Skeletal muscle tissue (tissue), 4 donors: ENCODE results near the gene PFDN6. TPM values are rescaled to one million over a fixed set of nuclear protein-coding genes. Genes with fewer than 3 reads are reported as not detected.
"Not testable (repeated sequence)": the region's sequence is repeated elsewhere in the genome, so short reads cannot be mapped to it uniquely, and the experiment has no call there.

Experiments
- H3K27ac ChIP-seq: one replicate; pipeline ENCODE4 v1.7.0; 2013; ENCODE audit warnings: mild to moderate bottlenecking, low read depth, low read length, inconsistent platforms
- H3K27me3 ChIP-seq, 3 donors: one replicate each; pipeline ENCODE4 v1.7.0; 2013; ENCODE audit warnings: low read length in 3 of 3; ENCODE audit not compliant: control insufficient read depth in 3 of 3, insufficient read depth in 3 of 3
- H3K36me3 ChIP-seq, 3 donors: one replicate each; pipeline ENCODE4 v1.7.0; 2013; ENCODE audit warnings: low read length in 3 of 3; ENCODE audit not compliant: control insufficient read depth in 3 of 3, insufficient read depth in 3 of 3
- H3K4me1 ChIP-seq, 3 donors: one replicate each; pipeline ENCODE4 v1.7.0; 2013; ENCODE audit warnings: low read length in 3 of 3, mild to moderate bottlenecking in 3 of 3; ENCODE audit not compliant: control insufficient read depth in 3 of 3, insufficient read depth in 3 of 3
- H3K4me3 ChIP-seq, 3 donors: one replicate each; pipeline ENCODE4 v1.7.0; 2013; ENCODE audit warnings: low read length in 3 of 3
- H3K9ac ChIP-seq, 3 donors: one replicate each; pipeline ENCODE4 v1.7.0; 2013; ENCODE audit warnings: low read length in 3 of 3, mild to moderate bottlenecking in 3 of 3, moderate library complexity in 2 of 3, low read depth in 1 of 3
- H3K9me3 ChIP-seq, 3 donors: one replicate each; pipeline ENCODE4 v1.7.0; 2013; ENCODE audit warnings: low read length in 3 of 3; ENCODE audit not compliant: control insufficient read depth in 3 of 3
- total RNA-seq: library from RNA; depleted of rRNA; stranded (reverse); fragments of >200 nt; gene quantifications from one replicate; pipeline ENCODE4 v1.2.3, GENCODE V29; 2014
- donor health status: Osteomylitis.

Gene PFDN6
- total RNA-seq, 1 donor from 2014 or later, result 27.1 TPM

DNA sequence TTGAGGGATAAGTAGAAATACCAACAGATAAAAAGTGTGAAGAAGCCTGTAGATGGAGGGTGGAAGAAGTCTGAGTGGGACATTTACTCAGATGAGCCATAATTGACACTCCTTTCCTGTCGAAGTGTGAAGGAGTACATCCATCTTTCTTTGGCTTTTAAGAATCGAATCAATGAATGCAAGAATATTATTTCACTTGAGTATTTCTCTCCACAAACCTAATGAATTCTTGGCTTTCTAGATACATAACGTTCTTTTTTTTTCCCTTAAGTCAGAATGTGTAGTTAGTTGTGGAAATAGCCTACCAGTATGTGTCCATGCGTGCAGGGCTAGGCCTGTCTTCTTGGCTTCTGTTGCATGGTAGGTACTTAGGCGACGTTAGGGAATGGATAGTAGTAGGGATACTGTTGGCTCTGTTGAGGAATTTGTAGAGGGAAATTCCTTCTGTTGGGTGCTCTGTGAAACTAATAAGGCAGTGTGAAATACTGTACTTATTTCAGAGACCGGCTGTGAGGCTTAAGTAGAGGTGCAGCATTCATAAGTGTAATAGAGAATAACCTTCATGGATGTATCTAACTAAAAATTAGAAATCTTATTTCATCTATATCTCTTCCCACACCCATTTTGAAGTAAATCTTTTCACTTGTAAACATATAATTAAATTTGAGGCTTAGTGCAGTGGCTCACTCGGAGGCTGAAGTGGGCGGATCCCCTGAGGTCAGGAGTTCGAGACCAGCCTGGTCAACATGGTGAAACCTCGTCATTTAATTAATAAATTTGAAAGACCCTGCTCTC is 16.1 kb upstream of the PFDN6 start:
- H3K4me3 ChIP-seq, result peak overlapping the region; percentile 84 to 96 (median 95)
- H3K4me1 ChIP-seq, result peaks cover 53 to 79% (median 55%) of the 10 kb centered on the region in 3 donors
- peak overlapping the region; percentile 91 to 96 (median 91) for H3K9ac ChIP-seq
- peaks cover 40 to 47% (median 41%) of the 10 kb centered on the region in 3 donors for H3K36me3 ChIP-seq
- H3K27me3 ChIP-seq, result no peaks in the 10 kb centered on the region
- H3K9me3 ChIP-seq, result no peaks in the 10 kb centered on the region
- H3K27ac ChIP-seq, result no peak overlapping the region

DNA sequence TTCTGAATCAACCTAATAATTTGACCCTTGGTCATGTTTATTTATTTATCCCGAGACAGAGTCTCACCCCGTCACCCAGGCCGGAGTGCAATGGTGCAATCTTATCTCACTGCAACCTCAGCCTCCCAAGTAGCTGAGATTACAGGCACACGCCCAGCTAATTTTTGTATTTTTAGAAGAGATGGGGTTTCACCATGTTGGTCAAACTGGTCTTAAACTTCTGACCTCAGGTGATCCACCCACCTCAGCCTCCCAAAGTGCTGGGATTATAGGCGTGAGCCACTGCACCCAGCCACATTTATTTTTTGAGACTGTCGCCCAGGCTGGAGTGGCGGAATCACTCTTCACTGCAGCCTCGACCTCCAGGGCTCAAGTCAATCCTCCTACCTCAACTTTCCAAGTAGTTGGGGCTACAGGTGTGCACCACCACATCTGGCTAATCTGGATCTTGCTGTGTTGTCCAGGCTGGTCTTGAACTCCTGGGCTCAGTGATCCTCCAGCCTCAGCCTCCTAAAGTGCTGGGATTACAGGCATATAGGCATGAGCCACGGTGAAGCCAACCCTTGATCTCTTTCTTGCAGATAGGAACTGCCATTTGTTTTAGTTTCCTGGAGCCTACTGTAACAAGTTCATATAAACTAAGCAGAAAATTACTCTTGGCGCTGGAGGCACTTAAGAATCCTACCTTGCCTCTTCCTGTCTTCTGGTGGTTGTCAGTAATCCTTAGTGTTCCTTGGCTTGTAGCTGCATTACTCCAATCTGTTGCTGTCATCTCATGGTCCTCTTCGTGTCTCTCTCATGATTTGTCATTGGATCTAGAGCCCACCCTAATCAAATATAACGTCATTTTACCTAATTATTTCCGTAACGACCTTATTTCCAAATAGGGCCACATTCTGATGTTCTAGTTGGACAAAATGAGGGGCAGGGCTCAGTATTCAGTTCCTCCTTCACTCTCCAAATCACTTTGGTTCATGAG is 15.2 kb upstream of the PFDN6 start:
- H3K9me3 ChIP-seq, result no peaks in the 10 kb centered on the region
- peaks cover 37 to 38% (median 37%) of the 10 kb centered on the region in 3 donors for H3K36me3 ChIP-seq
- peak overlapping the region; percentile 25 to 91 (median 51) for H3K9ac ChIP-seq
- no peaks in the 10 kb centered on the region for H3K27me3 ChIP-seq
- no peak overlapping the region for H3K4me3 ChIP-seq
- peaks cover 61 to 82% (median 63%) of the 10 kb centered on the region in 3 donors for H3K4me1 ChIP-seq
- no peak overlapping the region for H3K27ac ChIP-seq

DNA sequence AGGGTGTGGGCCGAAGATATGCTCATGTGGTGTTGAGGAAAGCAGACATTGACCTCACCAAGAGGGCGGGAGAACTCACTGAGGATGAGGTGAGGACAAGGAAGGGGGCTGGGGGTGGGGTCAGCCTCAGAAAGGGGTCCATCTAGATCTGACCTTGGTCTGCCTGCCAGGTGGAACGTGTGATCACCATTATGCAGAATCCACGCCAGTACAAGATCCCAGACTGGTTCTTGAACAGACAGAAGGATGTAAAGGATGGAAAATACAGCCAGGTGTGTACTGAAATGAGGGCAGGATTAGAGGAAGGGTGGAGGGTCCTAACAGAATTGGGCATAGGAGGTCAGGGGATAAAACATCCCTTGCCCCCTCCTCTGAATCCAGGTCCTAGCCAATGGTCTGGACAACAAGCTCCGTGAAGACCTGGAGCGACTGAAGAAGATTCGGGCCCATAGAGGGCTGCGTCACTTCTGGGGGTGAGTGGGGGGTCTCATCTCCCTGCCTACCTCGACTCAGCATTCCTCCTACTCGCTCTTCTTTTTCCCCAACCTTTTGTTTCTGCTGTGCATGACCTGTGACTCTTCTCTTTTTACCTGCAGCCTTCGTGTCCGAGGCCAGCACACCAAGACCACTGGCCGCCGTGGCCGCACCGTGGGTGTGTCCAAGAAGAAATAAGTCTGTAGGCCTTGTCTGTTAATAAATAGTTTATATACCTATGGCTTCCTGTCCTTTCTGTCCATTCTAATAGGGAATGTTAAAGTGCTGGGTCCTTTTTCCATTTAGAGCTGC is 13.4 kb upstream of the PFDN6 start:
- H3K27ac ChIP-seq, result not testable (repeated sequence)
- peaks cover 66 to 87% (median 68%) of the 10 kb centered on the region in 3 donors for H3K4me1 ChIP-seq
- H3K9ac ChIP-seq, result peak overlapping the region in 2 of 3 donors; percentile 65 to 83

DNA sequence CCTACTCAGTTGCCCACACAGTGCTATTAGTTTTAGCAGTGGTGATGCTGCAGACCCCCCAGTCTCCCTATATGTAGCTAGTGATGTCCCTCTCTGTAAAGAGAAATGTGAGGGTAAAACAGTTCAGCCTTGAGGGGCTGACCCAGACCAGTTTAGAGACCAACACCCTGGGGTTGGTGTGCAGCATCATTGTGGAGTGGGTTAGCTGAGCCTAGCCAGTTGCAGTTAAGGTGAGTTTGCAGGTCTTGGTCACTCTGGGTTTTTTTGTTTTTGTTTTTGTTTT is 12.9 kb upstream of the PFDN6 start:
- Histone ChIP-seq H3K27me3 (no peaks in the 10 kb centered on the region), H3K27ac (peak overlapping the region; percentile 60), H3K4me3 (peak overlapping the region; percentile 71 to 77 (median 76)), H3K4me1 (peaks cover 63 to 83% (median 67%) of the 10 kb centered on the region in 3 donors), H3K9me3 (no peaks in the 10 kb centered on the region), H3K9ac (peak overlapping the region; percentile 65 to 83 (median 65)), H3K36me3 (peaks cover 41 to 50% (median 45%) of the 10 kb centered on the region in 3 donors)

More for the DNA sequence above, 13.4 kb upstream of the PFDN6 start:
- H3K27me3 ChIP-seq, H3K9me3 ChIP-seq: not testable (repeated sequence)
- H3K36me3 ChIP-seq, result peaks cover 39 to 48% (median 41%) of the 10 kb centered on the region in 3 donors
- peak overlapping the region in 2 of 3 donors; percentile 76 to 77 for H3K4me3 ChIP-seq

DNA sequence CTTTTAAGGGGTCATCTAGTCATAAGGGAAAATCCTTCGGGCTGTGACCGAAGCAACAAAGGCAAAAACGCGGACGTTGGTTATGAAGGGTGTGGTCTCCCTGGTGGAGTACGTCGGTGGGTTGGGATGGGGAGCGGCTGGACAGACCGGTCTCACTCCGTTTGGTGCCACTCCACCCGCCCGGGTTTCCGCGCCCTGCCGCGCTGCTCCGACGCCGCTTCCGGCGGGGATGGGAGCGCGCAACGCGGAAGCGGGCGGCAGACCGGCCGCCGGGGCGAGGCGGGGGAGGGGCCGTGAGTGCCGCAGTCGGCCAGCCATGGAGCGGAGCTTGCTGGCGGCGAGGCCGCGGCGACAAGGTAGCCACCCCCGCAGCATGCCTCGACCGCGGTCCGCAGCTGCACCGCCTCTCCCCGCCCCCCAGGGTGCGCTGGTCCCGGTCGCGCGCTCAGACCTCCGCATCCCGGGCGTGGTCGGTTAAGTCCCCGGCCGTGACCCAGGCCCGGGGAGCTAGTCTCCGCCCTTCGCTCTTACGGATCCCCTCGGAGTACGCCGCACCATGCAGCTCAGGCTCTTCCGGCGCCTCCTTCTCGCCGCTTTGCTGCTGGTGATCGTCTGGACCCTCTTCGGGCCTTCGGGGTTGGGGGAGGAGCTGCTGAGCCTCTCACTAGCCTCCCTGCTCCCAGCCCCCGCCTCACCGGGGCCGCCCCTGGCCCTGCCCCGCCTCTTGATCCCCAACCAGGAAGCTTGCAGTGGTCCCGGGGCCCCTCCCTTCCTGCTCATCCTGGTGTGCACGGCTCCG is 12.3 kb upstream of the PFDN6 start, which contains the start of gene B3GALT4:
TSS of gene B3GALT4 (plus strand) at position 260 of the 799 bp plus-strand sequence. CDS start at position 557, 297 bp downstream.
- Histone ChIP-seq H3K9me3 (no peaks in the 10 kb centered on the region), H3K4me3 (peak within 1 kb of the TSS; percentile 71 to 77 (median 76)), H3K9ac (peak within 1 kb of the TSS; percentile 65 to 83 (median 65)), H3K27ac (peak within 1 kb of the TSS; percentile 60), H3K36me3 (peaks cover 41 to 50% (median 50%) of the 10 kb centered on the region in 3 donors), H3K4me1 (peaks cover 62 to 81% (median 67%) of the 10 kb centered on the region in 3 donors), H3K27me3 (no peaks in the 10 kb centered on the region)

- H3K27ac ChIP-seq, result peak overlapping the region; percentile 60
- H3K36me3 ChIP-seq, result peaks cover 47 to 55% (median 54%) of the 10 kb centered on the region in 3 donors
- peak overlapping the region; percentile 71 to 77 (median 76) for H3K4me3 ChIP-seq
- no peaks in the 10 kb centered on the region for H3K27me3 ChIP-seq
- no peaks in the 10 kb centered on the region for H3K9me3 ChIP-seq
- H3K9ac ChIP-seq, result peak overlapping the region; percentile 65 to 83 (median 65)
- H3K4me1 ChIP-seq, result peaks cover 54 to 73% (median 61%) of the 10 kb centered on the region in 3 donors
Measured at GRCh38 chr6:33277663-33278391, 11.6 kb upstream of the PFDN6 start.

GRCh38 chr6:33278392-33278741 is 11.0 kb upstream of the PFDN6 start:
- Histone ChIP-seq H3K27ac (no peak overlapping the region), H3K4me3 (no peak overlapping the region), H3K27me3 (no peaks in the 10 kb centered on the region), H3K36me3 (peaks cover 48 to 50% (median 49%) of the 10 kb centered on the region in 3 donors), H3K9ac (peak overlapping the region in 2 of 3 donors; percentile 33 to 54), H3K9me3 (no peaks in the 10 kb centered on the region), H3K4me1 (peaks cover 49 to 68% (median 56%) of the 10 kb centered on the region in 3 donors)

- H3K4me3 ChIP-seq, result peak overlapping the region in 1 of 3 donors; percentile 14
- peaks cover 50 to 52% (median 50%) of the 10 kb centered on the region in 3 donors for H3K36me3 ChIP-seq
Measured at GRCh38 chr6:33278810-33279209, 10.6 kb upstream of the PFDN6 start.

More at GRCh38 chr6:33278810-33279209, 10.6 kb upstream of the PFDN6 start:
- no peak overlapping the region for H3K27ac ChIP-seq
- no peaks in the 10 kb centered on the region for H3K27me3 ChIP-seq
- H3K9me3 ChIP-seq, result no peaks in the 10 kb centered on the region
- peak overlapping the region in 1 of 3 donors; percentile 54 for H3K9ac ChIP-seq
- peaks cover 45 to 64% (median 52%) of the 10 kb centered on the region in 3 donors for H3K4me1 ChIP-seq
